VCaP (cell line): ENCODE data around the gene PRSS37.

Experiments
- H3K27ac ChIP-seq: fragments of 450-650 bp; 2 replicates; pipeline ENCODE4 v1.5.1; 2017
- CTCF ChIP-seq: fragments of 450-650 bp; conservative IDR thresholded peaks from 2 replicates; pipeline ENCODE4 v1.5.1; 2017; ENCODE audit warnings: mild to moderate bottlenecking, moderate library complexity

Gene PRSS37

GRCh38 chr7:141841385-141841784, at the start of gene PRSS37:
Gene PRSS37 (minus strand): TSS chr7:141841485. CDS start chr7:141841049, 436 bp downstream.
- no peak for TF ChIP-seq CTCF
- H3K27ac ChIP-seq = no peak within 1 kb of the TSS

DNA sequence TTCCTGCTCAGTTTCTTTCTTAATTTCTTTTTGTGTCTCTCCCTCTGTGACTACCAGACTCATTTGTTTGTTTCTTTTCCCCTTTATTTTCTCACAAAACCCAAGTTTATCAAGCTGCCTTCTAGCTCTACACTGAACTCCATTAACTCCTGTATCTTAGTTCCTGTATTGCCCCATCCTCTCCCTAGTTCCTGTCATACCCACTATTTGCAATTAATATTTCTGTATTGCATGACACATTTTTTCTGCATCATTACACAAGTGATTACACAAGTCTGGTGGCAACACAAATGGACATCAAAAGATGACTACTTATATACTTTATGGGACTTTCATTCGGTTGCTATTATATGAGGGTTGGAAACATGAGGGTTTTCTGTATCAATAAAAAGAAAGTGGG, 48.0 kb upstream of the PRSS37 start:
- TF ChIP-seq CTCF = no peak
- H3K27ac ChIP-seq = no peak overlapping the region

DNA sequence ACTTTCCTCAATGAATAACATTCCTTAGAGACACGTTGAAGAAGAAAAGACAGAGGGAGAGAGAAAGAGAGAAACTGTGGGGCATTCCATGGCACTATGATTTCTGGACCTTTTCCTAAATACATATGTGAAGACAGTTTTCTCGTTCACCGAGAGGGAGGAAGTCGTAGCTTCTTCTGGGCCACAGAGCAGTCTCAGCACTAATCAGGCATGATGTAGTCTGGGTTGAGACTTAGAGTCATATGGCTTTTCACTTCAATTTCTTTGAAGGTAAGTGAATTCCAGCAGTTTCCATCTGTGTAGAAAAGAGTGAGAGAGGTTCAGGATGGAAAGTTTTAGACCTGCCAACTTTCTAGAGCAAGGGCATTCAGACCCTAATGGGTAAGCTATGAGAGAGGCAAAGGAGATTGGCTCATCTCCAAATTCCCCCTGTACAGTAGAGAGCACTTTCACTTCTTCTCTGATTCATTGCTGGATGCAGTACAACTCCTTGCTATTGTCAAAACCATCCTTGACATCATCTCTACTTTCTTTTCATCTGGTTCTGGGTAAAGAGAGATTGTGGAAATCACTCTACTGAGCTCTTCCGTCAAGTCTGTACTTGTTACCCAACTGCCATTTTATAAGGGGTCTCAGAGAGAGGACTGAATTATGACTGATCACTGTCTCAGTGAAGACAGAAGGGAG, 43.4 kb upstream of the PRSS37 start:
- no peak overlapping the region for H3K27ac ChIP-seq
- no peak for TF ChIP-seq CTCF

- no peak for TF ChIP-seq CTCF
Measured at GRCh38 chr7:141880960-141881359, 39.7 kb upstream of the PRSS37 start.

GRCh38 chr7:141877365-141877764, 36.1 kb upstream of the PRSS37 start:
- no peak for TF ChIP-seq CTCF
- H3K27ac ChIP-seq = no peak overlapping the region

More at GRCh38 chr7:141880960-141881359, 39.7 kb upstream of the PRSS37 start:
- no peak overlapping the region for H3K27ac ChIP-seq

GRCh38 chr7:141876371-141876770, 35.1 kb upstream of the PRSS37 start:
- no peak overlapping the region for H3K27ac ChIP-seq
- no peak for TF ChIP-seq CTCF

GRCh38 chr7:141875453-141875852, 34.2 kb upstream of the PRSS37 start:
- no peak overlapping the region for H3K27ac ChIP-seq
- no peak for TF ChIP-seq CTCF
